Panc1 (cell line): ENCODE results near the gene SPATA16.

Experiments used
- CTCF ChIP-seq: fragments of 450-650 bp; IDR thresholded peaks from 2 replicates; pipeline ENCODE4 v1.5.1; 2017; ENCODE audit warnings: mild to moderate bottlenecking
- POLR2AphosphoS5 ChIP-seq: IDR thresholded peaks from 2 replicates; pipeline ENCODE4 v1.6.1; 2012; ENCODE audit warnings: mild to moderate bottlenecking, low read depth, low read length, moderate library complexity
- REST ChIP-seq, 2 experiments: IDR thresholded peaks; 2 replicates each; pipeline ENCODE4 v1.6.1; 2011 to 2012; ENCODE audit warnings: low read depth in 2 of 2, control low read depth in 1 of 2, low read length in 1 of 2, mild to moderate bottlenecking in 1 of 2, moderate library complexity in 1 of 2; ENCODE audit not compliant: insufficient read depth in 1 of 2
- SIN3A ChIP-seq: IDR thresholded peaks from 2 replicates; pipeline ENCODE4 v1.6.1; 2012; ENCODE audit warnings: low read depth, mild to moderate bottlenecking, low read length, moderate library complexity, borderline replicate concordance; ENCODE audit not compliant: insufficient read depth

- TF ChIP-seq POLR2AphosphoS5 (no peak), CTCF (no peak), REST (IDR thresholded peaks at IDR 0.05; ENCODE audit: insufficient read depth in 1 of 2, low read depth in 2 of 2, low read length in 1 of 2) (no peak), SIN3A (no peak)
Observed at GRCh38 chr3:172938788-172939187, 202.2 kb downstream of the SPATA16 start.
